ENCODE results near the gene ZNF658.
"Not testable (repeated sequence)": the region's sequence is repeated elsewhere in the genome, so short reads cannot be mapped to it uniquely, and the experiment has no call there.

DNA sequence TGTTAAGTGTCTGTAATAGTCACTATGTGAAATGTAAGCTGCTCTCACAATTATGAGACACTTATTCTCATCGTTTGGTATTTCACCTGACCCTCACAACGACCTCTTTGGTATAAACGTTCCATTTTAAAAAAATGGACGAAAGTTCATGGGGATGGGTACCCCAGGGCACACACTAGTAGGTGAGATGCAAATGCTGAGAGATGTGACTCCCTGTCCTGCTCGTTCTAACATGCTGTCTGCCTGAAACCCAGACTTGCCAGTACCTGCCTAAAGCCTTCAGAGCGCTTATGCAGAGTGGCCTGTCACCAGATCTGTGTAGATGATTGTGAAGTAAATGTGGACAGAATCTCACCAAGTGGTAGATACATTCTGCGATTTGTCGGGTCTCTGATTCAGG is 616 bp downstream of the ZNF658 start:
- not testable (repeated sequence) for TF ChIP-seq PBX3 (IDR thresholded peaks at IDR 0.05); CTCF (IDR thresholded peaks at IDR 0.05); SIN3A (IDR thresholded peaks at IDR 0.05; ENCODE audit: borderline replicate concordance, low read depth, low read length); CHD2 (IDR thresholded peaks at IDR 0.05; ENCODE audit: low read length, partially characterized antibody); EZH2phosphoT487 (IDR thresholded peaks at IDR 0.05; ENCODE audit: borderline replicate concordance, low read depth); RCOR1 (IDR thresholded peaks at IDR 0.05; ENCODE audit: low read length); TAF1 (IDR thresholded peaks at IDR 0.05; ENCODE audit: borderline replicate concordance, low read depth, low read length); REST (IDR thresholded peaks at IDR 0.05; ENCODE audit: low read depth, low read length); FOSL2 (IDR thresholded peaks at IDR 0.05; ENCODE audit: borderline replicate concordance, low read depth); ZBTB33 (IDR thresholded peaks at IDR 0.05; ENCODE audit: borderline replicate concordance, low read depth); POLR2AphosphoS5 (IDR thresholded peaks at IDR 0.05; ENCODE audit: low read depth, low read length); YY1 (IDR thresholded peaks at IDR 0.05; ENCODE audit: low read depth); FOXM1 (IDR thresholded peaks at IDR 0.05; ENCODE audit: low read depth)
- TF ChIP-seq, protein P1, sequence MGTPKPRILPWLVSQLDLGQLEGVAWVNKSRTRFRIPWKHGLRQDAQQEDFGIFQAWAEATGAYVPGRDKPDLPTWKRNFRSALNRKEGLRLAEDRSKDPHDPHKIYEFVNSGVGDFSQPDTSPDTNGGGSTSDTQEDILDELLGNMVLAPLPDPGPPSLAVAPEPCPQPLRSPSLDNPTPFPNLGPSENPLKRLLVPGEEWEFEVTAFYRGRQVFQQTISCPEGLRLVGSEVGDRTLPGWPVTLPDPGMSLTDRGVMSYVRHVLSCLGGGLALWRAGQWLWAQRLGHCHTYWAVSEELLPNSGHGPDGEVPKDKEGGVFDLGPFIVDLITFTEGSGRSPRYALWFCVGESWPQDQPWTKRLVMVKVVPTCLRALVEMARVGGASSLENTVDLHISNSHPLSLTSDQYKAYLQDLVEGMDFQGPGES (IDR thresholded peaks at IDR 0.05; ENCODE audit: low read depth, low read length): not testable (repeated sequence)
